Naive B cell (primary cell): ENCODE data around the gene TMEM254. TPM values are rescaled to one million over a fixed set of nuclear protein-coding genes. Genes with fewer than 3 reads are reported as not detected.
"Not testable (repeated sequence)": the region's sequence is repeated elsewhere in the genome, so short reads cannot be mapped to it uniquely, and the experiment has no call there.

Source experiments
- ATAC-seq, 2 donors: fragments of 150-1000 bp; cut with Tn5 transposase; 2 replicates each; pipeline ENCODE4 v1.10.0; 2021; ENCODE audit warnings: low read depth in 2 of 2, mild to moderate bottlenecking in 2 of 2, moderate library complexity in 2 of 2
- DNase-seq: peaks from one replicate; pipeline ENCODE4 v3.0.0; 2022
- H3K27ac Mint-ChIP-seq, 6 donors: one replicate each; pipeline ENCODE4 v1.8.0; 2020 to 2022; ENCODE audit warnings: mild to moderate bottlenecking in 6 of 6, mixed read lengths in 6 of 6, moderate library complexity in 5 of 6, inconsistent platforms in 2 of 6
- H3K27me3 Mint-ChIP-seq, 3 donors: one replicate each; pipeline ENCODE4 v1.8.0; 2021 to 2022; ENCODE audit warnings: mixed read lengths in 3 of 3, mild to moderate bottlenecking in 1 of 3
- H3K36me3 Mint-ChIP-seq, 2 donors: one replicate each; pipeline ENCODE4 v1.8.0; 2020 to 2022; ENCODE audit warnings: mixed read lengths in 2 of 2, inconsistent platforms in 1 of 2, mild to moderate bottlenecking in 1 of 2
- H3K4me1 Mint-ChIP-seq, 3 donors: one replicate each; pipeline ENCODE4 v1.8.0; 2020 to 2022; ENCODE audit warnings: mixed read lengths in 3 of 3, inconsistent platforms in 1 of 3, mild to moderate bottlenecking in 1 of 3, moderate library complexity in 1 of 3
- H3K4me3 Mint-ChIP-seq, 8 donors: one replicate each; pipeline ENCODE4 v1.8.0; 2020 to 2022; ENCODE audit warnings: mild to moderate bottlenecking in 8 of 8, mixed read lengths in 8 of 8, moderate library complexity in 8 of 8, inconsistent platforms in 2 of 8
- H3K9me3 Mint-ChIP-seq, 7 donors: one replicate each; pipeline ENCODE4 v1.8.0; 2020 to 2022; ENCODE audit warnings: mixed read lengths in 7 of 7, mild to moderate bottlenecking in 5 of 7, inconsistent platforms in 2 of 7, moderate library complexity in 1 of 7
- polyA plus RNA-seq, 6 donors: library from polyadenylated mRNA; unstranded; fragments of 300-500 nt; fragmentation: Illumina TruSeq; gene quantifications; one replicate each; pipeline ENCODE4 v1.2.3, GENCODE V29; 2021; ENCODE audit warnings: low read depth in 6 of 6

TMEM254 gene
- polyA plus RNA-seq, 6 donors from 2014 or later: 26.2 to 46.5 (median 36.7) TPM

- no peak for DNase-seq
- Mint-ChIP-seq H3K4me1 (peaks cover 6 to 11% (median 6%) of the 10 kb centered on the region in 3 donors), H3K4me3 (no peak overlapping the region), H3K36me3 (peaks cover 5 to 8% of the 10 kb centered on the region in 2 donors), H3K27ac (no peak overlapping the region), H3K27me3 (peaks cover 26 to 43% (median 34%) of the 10 kb centered on the region in 3 donors), H3K9me3 (no peaks in the 10 kb centered on the region)
- no peak for ATAC-seq
Observed at GRCh38 chr10:80131499-80131901, 53.0 kb downstream of the TMEM254 start.

GRCh38 chr10:80132299-80133139, 54.1 kb downstream of the TMEM254 start, which contains the start of gene PLAC9:
Gene PLAC9 (plus strand): TSS chr10:80132730. CDS start chr10:80132763, 33 bp downstream.
- Mint-ChIP-seq H3K27me3 (peaks cover 23 to 33% (median 25%) of the 10 kb centered on the region in 3 donors), H3K4me3 (peak within 1 kb of the TSS in 3 of 8 donors; percentile 7 to 44 (median 18)), H3K36me3 (peaks cover 5 to 8% of the 10 kb centered on the region in 2 donors), H3K9me3 (no peaks in the 10 kb centered on the region), H3K4me1 (peaks cover 6 to 11% (median 6%) of the 10 kb centered on the region in 3 donors), H3K27ac (no peak within 1 kb of the TSS)
- no peak for DNase-seq
- no peak for ATAC-seq

- no peak overlapping the region for H3K4me3 Mint-ChIP-seq
- no peaks in the 10 kb centered on the region for H3K9me3 Mint-ChIP-seq
- H3K27ac Mint-ChIP-seq: no peak overlapping the region
- ATAC-seq (no peak), DNase-seq (no peak)
- H3K27me3 Mint-ChIP-seq: peaks cover 23 to 37% (median 25%) of the 10 kb centered on the region in 3 donors
- H3K36me3 Mint-ChIP-seq: peaks cover 5 to 8% of the 10 kb centered on the region in 2 donors
- H3K4me1 Mint-ChIP-seq: peaks cover 6 to 11% (median 6%) of the 10 kb centered on the region in 3 donors
Observed at GRCh38 chr10:80133206-80133605, 54.7 kb downstream of the TMEM254 start.

GRCh38 chr10:80133687-80134086, 55.2 kb downstream of the TMEM254 start:
- H3K27ac Mint-ChIP-seq, H3K4me3 Mint-ChIP-seq, DNase-seq, ATAC-seq, H3K36me3 Mint-ChIP-seq, H3K9me3 Mint-ChIP-seq: not testable (repeated sequence)
- H3K4me1 Mint-ChIP-seq: peaks cover 6 to 11% (median 6%) of the 10 kb centered on the region in 3 donors
- peaks cover 23 to 39% (median 25%) of the 10 kb centered on the region in 3 donors for H3K27me3 Mint-ChIP-seq

GRCh38 chr10:80136134-80136571, 57.7 kb downstream of the TMEM254 start:
- Mint-ChIP-seq H3K27me3 (peaks cover 31 to 58% (median 42%) of the 10 kb centered on the region in 3 donors), H3K36me3 (peaks cover 5 to 8% of the 10 kb centered on the region in 2 donors), H3K9me3 (no peaks in the 10 kb centered on the region)

GRCh38 chr10:80137031-80137862, 58.8 kb downstream of the TMEM254 start:
- DNase-seq (no peak), ATAC-seq (no peak)
- Mint-ChIP-seq H3K27me3 (peaks cover 25 to 59% (median 52%) of the 10 kb centered on the region in 3 donors), H3K4me1 (peaks cover 6 to 7% (median 6%) of the 10 kb centered on the region in 3 donors), H3K27ac (no peak overlapping the region), H3K4me3 (no peak overlapping the region), H3K9me3 (no peaks in the 10 kb centered on the region), H3K36me3 (peaks cover 5 to 8% of the 10 kb centered on the region in 2 donors)

More at GRCh38 chr10:80136134-80136571, 57.7 kb downstream of the TMEM254 start:
- H3K4me3 Mint-ChIP-seq: no peak overlapping the region
- no peak overlapping the region for H3K27ac Mint-ChIP-seq
- ATAC-seq (no peak), DNase-seq (no peak)
- peaks cover 6 to 11% (median 6%) of the 10 kb centered on the region in 3 donors for H3K4me1 Mint-ChIP-seq

GRCh38 chr10:80137920-80138319, 59.5 kb downstream of the TMEM254 start:
- Mint-ChIP-seq H3K4me1 (peaks cover 3 to 4% (median 3%) of the 10 kb centered on the region in 3 donors), H3K27ac (no peak overlapping the region), H3K9me3 (no peaks in the 10 kb centered on the region), H3K36me3 (peaks cover 3 to 4% of the 10 kb centered on the region in 2 donors), H3K4me3 (no peak overlapping the region), H3K27me3 (peaks cover 23 to 54% (median 48%) of the 10 kb centered on the region in 3 donors)
- ATAC-seq: no peak
- no peak for DNase-seq

- Mint-ChIP-seq H3K4me3 (no peak overlapping the region), H3K27ac (peak overlapping the region in 1 of 6 donors; percentile 76), H3K9me3 (no peaks in the 10 kb centered on the region), H3K36me3 (no peaks in the 10 kb centered on the region), H3K4me1 (peaks cover 5 to 8% (median 6%) of the 10 kb centered on the region in 3 donors), H3K27me3 (peaks cover 15 to 46% (median 38%) of the 10 kb centered on the region in 3 donors)
- DNase-seq (no peak), ATAC-seq (no peak)
Observed at GRCh38 chr10:80139265-80139664, 60.8 kb downstream of the TMEM254 start.

GRCh38 chr10:80140251-80140650, 61.8 kb downstream of the TMEM254 start:
- H3K36me3 Mint-ChIP-seq: no peaks in the 10 kb centered on the region
- no peaks in the 10 kb centered on the region for H3K9me3 Mint-ChIP-seq
- H3K27ac Mint-ChIP-seq: peak overlapping the region in 1 of 6 donors; percentile 67
- DNase-seq (no peak), ATAC-seq (no peak)
- no peak overlapping the region for H3K4me3 Mint-ChIP-seq
- H3K4me1 Mint-ChIP-seq: peaks cover 13 to 16% (median 14%) of the 10 kb centered on the region in 3 donors
- H3K27me3 Mint-ChIP-seq: peaks cover 11 to 41% (median 30%) of the 10 kb centered on the region in 3 donors

GRCh38 chr10:80141696-80142460, 63.4 kb downstream of the TMEM254 start:
- Mint-ChIP-seq H3K4me1 (peaks cover 14 to 23% (median 17%) of the 10 kb centered on the region in 3 donors), H3K27ac (no peak overlapping the region), H3K27me3 (peaks cover 11 to 41% (median 30%) of the 10 kb centered on the region in 3 donors), H3K36me3 (no peaks in the 10 kb centered on the region), H3K9me3 (no peaks in the 10 kb centered on the region), H3K4me3 (no peak overlapping the region)
- ATAC-seq (no peak), DNase-seq (no peak)
